Measurements from ENCODE around the gene MAPK8IP1.
"Not testable (repeated sequence)": the region's sequence is repeated elsewhere in the genome, so short reads cannot be mapped to it uniquely, and the experiment has no call there.

MAPK8IP1 gene

DNA sequence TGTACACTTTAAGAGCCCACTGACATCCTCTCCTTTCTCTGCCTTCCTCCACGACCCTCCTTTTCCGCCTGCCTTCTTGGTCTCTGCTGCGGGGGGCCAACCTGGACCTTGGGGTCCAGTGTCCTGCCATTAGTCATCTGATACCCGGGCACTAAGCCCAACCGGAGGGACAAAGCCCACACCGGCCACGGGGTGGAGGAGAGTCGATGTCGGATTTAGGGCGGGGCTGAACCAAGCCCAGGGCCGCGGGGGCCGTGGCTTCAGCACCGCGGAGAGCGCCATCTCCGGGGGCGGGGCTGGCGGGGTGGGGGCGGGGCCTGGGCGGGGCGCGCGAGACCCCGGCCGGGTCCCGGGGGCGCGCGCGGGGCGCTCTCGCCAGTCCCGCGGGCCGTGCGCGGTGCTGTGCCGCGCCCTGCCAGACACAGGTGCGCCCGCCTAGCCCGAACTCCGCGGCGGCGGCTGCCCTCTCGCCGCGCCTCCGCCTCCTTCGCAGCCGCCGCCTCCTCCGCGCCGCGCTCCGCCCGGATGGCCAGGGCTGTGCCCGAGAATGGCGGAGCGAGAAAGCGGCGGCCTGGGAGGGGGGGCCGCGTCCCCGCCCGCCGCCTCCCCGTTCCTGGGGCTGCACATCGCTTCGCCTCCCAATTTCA lies at the start of gene MAPK8IP1:
TSS of gene MAPK8IP1 (plus strand) at position 378 of the 647 bp plus-strand sequence. CDS start at position 548, 170 bp downstream.
- DNase-seq (ENCODE audit: low read depth in 4 of 4, low spot score in 1 of 4), result peak in 3 of 4 experiments; percentile 29 to 34 (median 33)

DNA sequence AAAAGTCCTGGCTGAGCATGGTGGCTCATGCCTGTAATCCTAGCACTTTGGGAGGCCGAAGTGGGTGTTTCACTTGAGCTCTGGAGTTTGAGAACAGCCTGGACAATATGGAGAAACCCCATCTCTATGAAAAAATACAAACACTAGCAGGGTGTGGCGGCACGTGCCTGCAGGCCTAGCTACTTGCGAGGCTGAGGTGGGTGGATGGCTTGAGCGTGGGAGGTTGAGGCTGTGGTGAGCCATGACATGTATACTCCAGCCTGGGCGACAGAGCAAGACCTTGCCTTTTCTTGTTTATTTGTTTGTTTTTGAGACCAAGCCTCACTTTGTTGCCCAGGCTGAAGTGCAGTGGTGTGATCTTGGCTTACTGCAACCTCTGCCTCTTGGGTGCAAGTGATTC lies 46.2 kb upstream of the MAPK8IP1 start:
- no peak for DNase-seq (ENCODE audit: low read depth in 4 of 4, low spot score in 1 of 4)

DNA sequence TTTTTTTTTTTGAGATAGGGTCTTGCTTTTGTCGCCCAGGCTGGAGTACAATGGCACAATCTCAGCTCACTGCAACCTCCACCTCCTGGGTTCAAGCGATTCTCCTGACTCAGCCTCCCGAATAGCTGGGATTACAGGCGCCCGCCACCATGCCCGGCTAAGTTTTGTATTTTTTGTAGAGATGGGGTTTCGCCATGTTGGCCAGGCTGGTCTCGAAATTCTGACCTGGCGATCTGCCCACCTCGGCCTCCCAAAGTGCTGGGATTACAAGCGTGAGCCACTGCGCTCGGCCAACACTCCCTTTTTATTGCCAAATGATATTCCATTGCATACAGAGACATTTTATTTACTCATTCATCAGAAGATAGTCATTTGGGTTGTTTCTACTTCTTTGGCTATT lies 45.2 kb upstream of the MAPK8IP1 start:
- not testable (repeated sequence) for DNase-seq (ENCODE audit: low read depth in 4 of 4, low spot score in 1 of 4)

DNA sequence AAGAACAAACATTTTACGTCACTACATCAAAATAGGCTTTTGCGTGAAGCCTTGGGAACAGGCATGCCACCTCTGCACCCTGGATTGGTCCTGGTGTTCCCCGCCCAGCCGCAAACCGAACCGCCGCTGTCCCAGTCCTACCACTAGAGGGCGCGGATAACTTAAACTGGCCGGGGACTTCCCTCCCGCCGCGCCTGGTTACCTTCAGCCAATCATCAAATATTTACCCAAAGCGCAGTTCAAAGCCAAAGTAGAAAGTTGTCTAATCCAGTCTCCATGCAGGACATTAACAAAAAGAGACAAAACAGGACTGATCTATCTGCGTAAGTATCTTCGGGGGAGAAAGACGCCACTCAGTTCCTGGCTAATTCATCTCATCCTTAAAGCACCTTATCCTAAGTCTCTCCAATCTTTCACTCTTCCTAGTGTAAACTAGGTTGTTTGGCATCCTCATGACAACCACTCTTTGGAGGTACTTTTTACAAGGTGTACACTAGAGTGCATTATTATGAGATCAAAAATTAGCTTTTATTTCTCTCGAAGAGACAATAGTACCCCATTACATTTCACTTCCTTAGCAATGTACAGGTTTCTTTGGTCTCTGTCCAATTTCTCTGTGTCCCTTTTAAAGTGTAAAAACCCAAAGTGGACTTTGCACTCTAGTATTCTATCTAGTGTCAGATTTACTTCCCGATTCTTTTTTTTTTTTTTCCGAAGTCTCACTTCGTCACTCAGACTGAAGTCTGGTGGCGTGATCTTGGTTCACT lies 42.1 kb upstream of the MAPK8IP1 start:
- peak; percentile 76 to 80 (median 78) for DNase-seq (ENCODE audit: low read depth in 4 of 4, low spot score in 1 of 4)

DNA sequence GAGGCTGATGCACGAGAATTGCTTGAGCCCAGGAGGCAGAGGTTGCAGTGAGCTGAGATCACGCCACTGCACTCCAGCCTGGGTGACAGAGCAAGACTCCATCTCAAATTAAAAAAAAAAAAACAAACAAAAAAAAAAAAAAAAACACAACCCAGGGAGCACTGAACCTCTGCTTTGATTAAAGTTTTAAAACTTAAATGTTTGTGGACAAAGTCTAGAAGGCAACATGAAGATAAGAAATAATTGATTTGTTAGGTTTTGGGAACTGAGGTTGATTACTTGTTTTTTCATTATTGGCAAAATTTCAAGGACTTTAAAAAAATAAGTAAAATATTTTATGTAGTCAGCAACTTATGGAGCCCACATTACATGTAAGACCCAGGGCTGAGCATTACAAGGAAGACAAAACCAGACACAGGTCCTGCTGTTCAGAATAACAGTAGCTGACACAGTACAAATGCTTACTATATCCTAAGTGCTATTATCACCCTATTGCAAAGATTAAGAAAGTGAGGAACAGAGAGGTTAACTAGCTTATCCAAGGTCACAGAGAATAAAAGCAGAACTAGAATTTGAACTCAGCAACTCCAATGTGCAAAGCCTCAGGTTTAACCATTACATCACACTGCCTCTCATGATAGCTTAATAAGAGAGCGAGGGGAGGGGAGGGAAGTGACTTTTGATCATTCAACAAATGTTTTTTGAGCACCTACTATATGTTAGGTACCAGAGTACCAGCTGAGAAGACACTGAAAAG lies 40.5 kb upstream of the MAPK8IP1 start:
- no peak for DNase-seq (ENCODE audit: low read depth in 4 of 4, low spot score in 1 of 4)

DNA sequence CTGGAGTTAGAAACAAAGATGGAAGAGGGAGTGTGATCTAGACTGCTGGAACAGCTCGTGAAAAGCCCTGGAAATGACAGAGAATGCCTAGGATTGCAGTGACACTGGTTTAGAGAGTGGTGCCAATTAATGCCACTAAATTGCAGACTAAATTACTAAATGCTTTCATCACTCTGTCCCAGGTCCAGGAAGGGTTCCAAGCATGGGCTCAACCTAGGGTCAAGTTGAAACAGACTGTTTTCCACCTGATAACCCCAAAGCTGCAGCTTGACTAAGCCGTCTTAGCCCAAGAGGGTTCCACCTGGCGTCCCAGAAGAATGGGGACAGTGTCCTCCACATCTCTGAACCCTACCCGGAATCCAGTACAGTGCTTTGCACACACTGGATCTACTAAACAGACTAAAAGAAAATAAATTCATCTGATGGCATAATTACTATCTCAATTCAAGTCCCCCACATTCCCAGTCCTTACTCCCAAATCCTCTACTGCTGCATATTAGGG lies 39.2 kb upstream of the MAPK8IP1 start:
- no peak for DNase-seq (ENCODE audit: low read depth in 4 of 4, low spot score in 1 of 4)

DNA sequence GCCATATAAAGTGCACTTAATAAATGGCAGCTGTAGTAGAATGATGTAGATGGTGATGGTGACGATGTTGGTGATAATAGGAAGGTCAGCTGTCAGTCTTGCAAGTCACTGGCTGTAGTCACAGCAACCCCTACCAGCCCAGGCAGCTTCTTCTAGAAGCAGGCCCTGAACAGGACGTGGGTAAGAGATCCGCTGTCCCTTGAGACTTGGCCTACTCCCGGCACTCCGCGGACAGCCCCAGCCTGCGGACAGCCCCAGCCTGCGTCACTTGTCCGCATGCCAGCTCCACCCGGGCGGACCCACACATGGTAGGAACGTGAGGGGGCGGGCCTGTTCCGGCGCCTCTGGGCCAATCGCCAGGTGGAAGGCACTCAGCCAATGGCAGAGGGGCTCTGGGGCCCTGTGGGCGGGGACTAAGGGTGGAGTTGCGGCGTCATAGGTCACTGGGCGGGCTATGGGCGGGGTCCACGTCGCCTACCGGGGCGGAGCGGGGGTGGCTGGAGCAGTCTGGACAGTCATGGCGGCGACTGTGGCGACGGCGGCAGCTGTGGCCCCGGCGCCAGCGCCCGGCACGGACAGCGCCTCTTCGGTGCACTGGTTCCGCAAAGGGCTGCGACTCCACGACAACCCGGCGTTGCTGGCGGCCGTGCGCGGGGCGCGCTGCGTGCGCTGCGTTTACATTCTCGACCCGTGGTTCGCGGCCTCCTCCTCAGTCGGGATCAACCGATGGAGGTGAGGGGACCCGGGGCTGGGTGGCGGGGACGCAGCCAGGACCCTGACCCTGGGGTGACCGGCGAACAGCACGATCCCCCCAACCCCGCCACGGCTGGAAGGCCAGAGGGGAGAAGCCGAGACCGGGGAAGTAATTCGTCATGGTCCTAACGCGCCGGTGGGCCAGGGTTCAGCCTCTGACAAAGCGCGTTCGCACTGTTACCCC lies 38.2 kb upstream of the MAPK8IP1 start, which contains the start of gene CRY2:
TSS of gene CRY2 (plus strand) at position 502 of the 937 bp plus-strand sequence. CDS start at position 518, 16 bp downstream.
- DNase-seq (ENCODE audit: low read depth in 4 of 4, low spot score in 1 of 4), result peak; percentile 96 to 99 (median 99)

DNA sequence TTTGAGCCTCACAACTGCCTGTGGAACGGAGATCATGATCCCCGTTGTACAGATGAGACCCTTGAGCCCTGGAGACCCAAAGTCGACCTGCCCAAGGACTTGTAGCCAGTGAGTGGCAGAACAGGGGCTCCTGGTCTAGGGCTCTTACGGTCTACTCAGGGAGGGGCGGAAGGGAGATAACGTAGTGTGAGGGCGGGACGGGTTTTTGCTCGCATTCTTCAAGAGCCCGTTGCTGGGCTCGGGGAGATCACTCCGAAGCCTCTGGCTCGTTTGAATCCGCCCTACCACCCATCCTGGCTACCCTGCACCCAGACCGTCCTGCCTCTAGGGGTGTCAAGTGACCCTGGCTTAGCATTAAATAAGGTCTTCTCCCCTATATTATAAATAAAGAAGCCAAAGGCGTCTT lies 37.5 kb upstream of the MAPK8IP1 start:
- peak in 3 of 4 experiments; percentile 2 to 14 (median 10) for DNase-seq (ENCODE audit: low read depth in 4 of 4, low spot score in 1 of 4)

DNA sequence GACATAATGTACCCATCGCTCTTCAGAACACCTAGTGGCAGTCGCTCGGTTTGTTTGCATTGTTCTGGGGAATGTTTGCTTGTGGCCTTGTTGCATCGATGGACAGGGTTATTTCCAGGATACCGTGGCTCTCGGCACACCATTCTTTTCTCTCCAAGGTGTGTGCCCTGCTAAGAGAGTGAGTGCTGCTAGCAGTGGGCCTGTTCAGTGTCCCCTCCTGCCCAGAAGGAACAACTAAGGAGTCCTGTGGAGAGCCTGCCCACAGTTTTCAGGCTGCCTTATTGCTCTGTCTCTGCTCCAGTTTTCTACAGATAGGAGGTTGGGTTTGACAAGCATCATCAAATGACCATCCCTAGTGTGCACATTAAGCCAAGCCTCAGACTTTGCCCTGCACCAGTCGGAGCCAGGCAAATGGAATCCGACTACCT lies 36.8 kb upstream of the MAPK8IP1 start:
- no peak for DNase-seq (ENCODE audit: low read depth in 4 of 4, low spot score in 1 of 4)

DNA sequence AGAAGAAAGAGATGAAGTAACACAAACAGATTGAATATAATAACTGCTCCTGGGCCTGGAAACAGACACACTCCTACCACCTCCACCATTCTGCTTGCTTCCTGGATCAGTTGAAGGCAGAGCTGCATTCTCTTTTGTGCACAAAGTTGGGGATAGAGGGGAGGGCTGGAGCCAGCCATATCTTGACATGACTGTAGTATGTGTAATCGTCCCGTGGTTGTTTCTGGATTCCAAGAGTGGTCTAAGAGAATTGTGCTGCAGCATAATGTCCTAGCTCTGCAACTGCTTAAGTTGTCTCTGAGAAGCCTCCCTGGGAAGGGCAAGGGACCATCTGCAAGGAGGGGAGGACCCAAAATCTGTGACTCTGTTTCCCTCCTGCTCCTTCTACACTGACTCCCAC lies 35.0 kb upstream of the MAPK8IP1 start:
- no peak for DNase-seq (ENCODE audit: low read depth in 4 of 4, low spot score in 1 of 4)

DNA sequence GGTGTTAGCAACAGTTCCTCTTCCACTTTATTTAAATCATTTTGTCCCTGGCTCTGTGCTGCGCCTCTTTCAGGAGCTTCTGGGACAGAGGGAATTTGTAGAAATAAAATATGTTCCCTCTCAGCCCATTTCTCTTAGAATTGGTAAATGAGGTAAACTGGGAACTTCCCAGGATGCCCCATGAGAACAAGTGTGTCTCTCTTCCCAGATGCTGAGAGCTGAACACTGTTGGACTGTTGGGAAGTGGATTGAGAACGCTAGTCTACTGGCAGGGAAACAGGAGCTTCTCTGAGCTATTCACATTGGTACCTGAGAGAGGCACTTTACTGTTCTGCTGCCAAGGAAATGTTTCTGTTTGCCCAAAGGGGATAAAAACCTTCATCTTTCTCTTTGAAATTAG lies 34.2 kb upstream of the MAPK8IP1 start:
- DNase-seq (ENCODE audit: low read depth in 4 of 4, low spot score in 1 of 4), result no peak

DNA sequence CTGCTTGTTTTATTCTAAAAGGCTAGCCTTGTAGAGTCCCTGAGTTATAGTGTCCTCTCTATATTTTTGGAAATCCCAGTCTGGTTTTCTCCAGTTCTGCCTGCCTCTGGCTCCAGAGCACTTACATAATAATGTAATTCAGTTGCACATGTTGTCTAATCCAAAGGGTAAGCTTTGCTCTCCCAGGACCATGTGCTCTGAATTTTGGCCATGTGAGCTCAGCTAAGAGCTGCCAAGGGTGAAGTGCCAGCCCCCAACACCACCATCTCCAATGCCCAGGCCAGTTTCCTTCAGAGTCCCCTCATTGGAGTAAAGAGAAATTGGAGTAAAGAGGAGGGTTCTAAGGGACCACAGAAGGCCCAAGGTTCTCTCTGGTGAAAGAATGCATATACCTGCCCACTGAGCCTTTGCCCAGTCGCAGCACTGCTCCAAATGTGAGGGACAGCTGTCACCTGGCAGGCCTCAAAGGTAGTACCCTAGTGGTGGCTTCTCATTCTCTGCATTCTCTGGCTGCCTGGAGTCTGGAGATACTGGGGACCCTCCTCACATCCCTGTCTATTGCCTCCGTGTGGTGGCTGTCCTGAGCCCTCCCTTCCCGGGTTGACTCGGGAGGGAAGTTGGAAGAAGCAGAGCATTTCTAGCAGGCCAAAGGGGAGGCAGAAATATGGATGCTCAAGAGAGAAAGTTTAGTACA lies 33.3 kb upstream of the MAPK8IP1 start:
- no peak for DNase-seq (ENCODE audit: low read depth in 4 of 4, low spot score in 1 of 4)

DNA sequence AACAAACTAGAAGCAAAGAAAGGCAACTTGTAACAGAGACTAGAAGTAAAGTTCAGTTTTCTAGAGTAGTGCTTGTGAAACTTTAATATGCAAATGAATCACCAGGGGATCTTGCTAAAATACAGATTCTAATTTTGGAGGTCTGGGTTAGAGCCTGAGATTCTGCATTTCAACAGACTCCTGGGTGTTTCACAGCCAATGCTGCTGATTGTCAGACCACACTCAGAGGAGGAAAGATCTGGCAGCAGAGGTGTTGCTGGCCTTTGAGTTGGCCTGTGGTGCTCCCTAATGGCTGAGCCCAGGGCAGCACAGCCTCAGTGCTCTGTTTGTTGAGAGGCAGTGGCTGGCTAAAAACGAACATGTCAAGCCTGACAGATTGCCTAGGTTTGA lies 32.7 kb upstream of the MAPK8IP1 start:
- no peak for DNase-seq (ENCODE audit: low read depth in 4 of 4, low spot score in 1 of 4)

DNA sequence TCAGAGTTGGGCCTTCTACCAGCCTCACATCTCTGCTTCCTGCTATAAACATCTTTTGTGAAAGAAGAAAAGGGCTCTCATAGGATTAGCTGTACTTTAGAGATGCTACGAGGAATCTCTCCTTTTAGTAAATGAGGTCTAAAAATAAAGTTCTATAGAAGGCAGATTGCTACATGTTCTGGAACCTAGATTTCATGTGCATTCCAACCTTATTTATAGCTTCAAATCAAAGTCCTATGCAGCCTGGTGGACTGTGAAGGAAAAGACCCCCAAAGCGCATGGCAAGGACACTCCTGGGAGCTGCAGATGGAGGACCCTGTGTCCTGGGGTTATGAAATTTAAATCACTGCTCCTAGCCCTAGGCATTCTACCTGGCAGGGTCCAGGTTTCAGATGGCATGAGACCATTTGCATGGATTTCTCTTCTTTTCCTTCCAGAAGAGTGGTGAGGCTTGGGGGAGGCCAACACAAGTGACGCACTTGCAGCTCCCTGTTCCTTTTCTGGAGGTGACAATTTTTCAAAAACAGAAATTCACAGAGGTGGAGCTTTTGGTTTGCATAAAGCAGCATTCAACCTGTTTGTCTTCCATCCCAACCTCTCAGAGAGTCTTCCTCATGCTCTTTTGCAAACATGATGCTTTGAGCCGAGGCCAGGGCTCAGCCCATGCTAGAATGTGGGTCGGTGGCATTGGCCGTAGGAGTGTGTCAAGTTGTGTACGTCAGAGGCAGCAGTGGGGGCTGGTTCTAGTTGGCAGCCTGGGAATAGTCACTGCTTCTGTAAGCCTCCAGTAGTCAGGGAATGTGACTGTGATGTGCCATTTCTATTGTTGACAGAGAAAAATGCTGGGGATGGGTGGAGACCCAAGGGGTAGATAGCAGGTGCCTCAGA lies 31.9 kb upstream of the MAPK8IP1 start:
- DNase-seq (ENCODE audit: low read depth in 4 of 4, low spot score in 1 of 4), result no peak

DNA sequence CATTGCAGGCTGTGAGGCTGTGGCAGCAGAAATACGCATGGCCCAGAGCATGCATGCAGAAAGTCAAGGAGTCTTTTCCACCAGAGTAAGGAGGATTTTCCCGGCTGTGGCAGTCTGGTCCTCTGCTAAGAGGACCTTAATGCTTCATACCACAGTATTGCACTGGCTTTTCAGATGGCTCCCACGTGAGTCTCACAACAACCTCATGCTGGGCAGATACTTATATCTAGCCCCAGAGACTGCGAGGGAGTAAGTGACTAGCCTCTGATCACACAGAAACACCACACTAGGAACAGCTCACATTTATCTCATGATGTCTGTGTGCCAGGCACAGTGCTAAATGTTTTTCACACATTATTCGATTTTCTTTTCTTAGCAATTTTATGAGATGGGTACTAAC lies 30.1 kb upstream of the MAPK8IP1 start:
- DNase-seq (ENCODE audit: low read depth in 4 of 4, low spot score in 1 of 4), result no peak

DNA sequence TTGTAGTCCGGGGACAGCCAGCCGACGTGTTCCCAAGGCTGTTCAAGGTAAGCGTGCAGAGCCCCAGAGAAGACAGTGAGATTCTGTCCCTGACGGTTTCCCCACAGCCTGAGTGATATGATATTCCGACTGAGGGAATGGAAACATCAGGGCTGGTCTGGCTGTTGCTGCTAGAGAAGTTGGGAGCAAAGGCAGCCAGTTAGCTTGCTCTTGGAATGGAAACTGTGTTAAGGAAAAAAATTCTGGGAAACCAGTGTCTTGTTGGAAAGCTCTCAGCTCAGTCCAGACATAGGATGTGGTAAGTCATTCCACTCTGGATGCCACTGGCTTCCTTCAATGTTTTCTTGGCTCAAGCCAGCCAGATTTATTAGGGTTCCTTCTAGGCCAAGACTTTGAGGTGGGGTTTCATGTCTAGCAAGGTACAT lies 29.4 kb upstream of the MAPK8IP1 start:
- no peak for DNase-seq (ENCODE audit: low read depth in 4 of 4, low spot score in 1 of 4)

DNA sequence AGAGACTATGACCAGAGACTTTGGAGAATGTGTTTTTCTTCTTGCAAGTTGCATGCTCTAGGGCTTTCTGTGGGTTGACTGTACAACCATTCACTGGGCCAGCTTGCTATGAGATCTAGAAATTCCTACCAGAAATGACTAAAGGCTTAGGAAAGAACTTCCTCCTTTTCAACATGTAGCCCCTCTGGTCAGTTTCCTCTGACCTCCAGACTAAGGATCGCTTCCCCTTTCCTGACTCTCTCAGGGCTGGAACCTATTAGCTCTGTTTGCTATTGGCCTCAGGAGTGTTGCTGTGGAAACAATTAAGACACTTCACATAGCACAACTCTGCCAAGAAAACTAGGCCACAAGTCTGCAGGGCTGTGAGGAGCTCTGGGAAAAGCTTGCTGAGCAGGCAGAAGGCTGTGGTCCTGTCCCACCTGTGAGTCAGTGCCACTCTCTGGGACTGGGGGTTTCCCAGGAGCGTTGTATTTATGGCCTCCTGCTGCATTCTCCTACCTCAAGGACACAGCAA lies 27.4 kb upstream of the MAPK8IP1 start:
- no peak for DNase-seq (ENCODE audit: low read depth in 4 of 4, low spot score in 1 of 4)

DNA sequence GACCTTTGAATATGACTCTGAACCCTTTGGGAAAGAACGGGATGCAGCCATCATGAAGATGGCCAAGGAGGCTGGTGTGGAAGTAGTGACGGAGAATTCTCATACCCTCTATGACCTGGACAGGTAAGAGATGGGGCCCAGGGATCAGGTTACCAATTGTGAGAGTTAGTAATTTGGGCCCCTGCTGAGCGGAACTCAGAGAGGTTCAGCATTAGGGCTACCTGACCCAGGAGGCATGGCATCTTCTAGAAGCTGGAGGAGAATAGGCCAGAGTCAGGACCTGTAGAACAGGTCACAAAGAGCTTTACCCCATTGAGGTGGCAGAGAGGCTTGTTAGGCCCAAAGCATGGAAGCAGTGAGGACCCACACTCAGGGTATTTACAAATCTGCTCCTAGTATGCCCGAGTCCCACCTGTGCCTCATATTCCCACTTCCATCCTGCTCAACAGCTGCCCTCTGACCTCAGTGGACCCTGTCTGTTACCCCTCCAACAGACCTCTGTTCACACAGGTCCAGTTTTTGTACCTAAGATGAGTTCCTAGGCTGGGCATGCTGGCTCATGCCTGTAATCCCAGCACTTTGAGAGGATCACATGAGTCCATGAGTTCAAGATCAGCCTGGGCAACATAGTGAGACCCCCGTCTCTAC lies 26.6 kb upstream of the MAPK8IP1 start:
- no peak for DNase-seq (ENCODE audit: low read depth in 4 of 4, low spot score in 1 of 4)
